ENCODE results near the gene PLVAP. TPM values are rescaled to one million over a fixed set of nuclear protein-coding genes. Genes with fewer than 3 reads are reported as not detected.

Gene PLVAP
- total and polyA plus RNA-seq, 2 experiments from 2014 or later = not detected

DNA sequence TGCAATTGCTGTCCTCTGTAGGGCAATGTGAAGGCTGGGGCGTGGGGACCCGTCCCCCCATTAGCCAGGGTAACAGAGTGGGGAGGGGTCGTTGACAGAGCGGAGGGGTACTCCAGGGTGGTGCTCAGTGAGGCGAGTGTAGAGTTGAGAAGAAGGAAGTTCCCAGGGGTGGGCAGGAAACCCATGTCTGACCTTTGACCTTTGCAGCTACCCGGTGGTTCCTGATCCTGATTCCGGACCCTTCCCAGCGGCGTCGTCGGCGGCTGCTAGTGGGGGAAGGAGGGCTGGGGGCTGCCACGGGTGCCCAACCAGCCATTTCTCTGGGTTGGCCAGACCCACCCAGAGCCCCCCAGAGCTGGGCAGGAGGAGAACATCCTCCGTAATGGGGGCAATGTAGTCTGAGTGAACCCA lies 2.1 kb upstream of the PLVAP start:
- peak overlapping the region; percentile 60; the same call in 1 of the 2 replicates for H3K4me2 ChIP-seq
- no peak overlapping the region; the same call in 2 of the 3 replicates for H3K4me3 Mint-ChIP-seq
- DNase-seq (ENCODE audit: low spot score) = peak; percentile 74
- H3K9me2 ChIP-seq (ENCODE audit: insufficient read depth) = no peaks in the 10 kb centered on the region
- peaks cover 12% of the 10 kb centered on the region for H3K4me1 Mint-ChIP-seq
- H3K4me3 ChIP-seq = no peak overlapping the region
- peaks cover 24% of the 10 kb centered on the region for H3K27me3 Mint-ChIP-seq (ENCODE audit: insufficient read depth, low read depth, poor library complexity)
- peak; percentile 80 for ATAC-seq
- H3F3A ChIP-seq (replicated peaks; ENCODE audit: low read depth) = 0 out of 2 replicates have a peak, but pooled peaks cover 10% of the 10 kb centered on the region
- H2AFZ ChIP-seq = peak overlapping the region; percentile 74
- peaks cover 10% of the 10 kb centered on the region for H3K9me3 Mint-ChIP-seq
- H3K36me3 Mint-ChIP-seq (ENCODE audit: low read depth) = peaks cover 7% of the 10 kb centered on the region; the same call in 2 of the 3 replicates
- TF ChIP-seq STAT1 (IDR thresholded peaks at IDR 0.05; ENCODE audit: unreplicated experiment) (no peak), EZH2 (IDR thresholded peaks at IDR 0.05; ENCODE audit: low read depth, unreplicated experiment) (no peak), EZH2phosphoT487 (IDR thresholded peaks at IDR 0.05; ENCODE audit: unreplicated experiment) (no peak), NANOG (IDR thresholded peaks at IDR 0.05; ENCODE audit: borderline replicate concordance) (no peak), ZNF331 (CRISPR knock-in tag; IDR thresholded peaks at IDR 0.05; ENCODE audit: low read depth) (no peak), POLR2AphosphoS5 (IDR thresholded peaks at IDR 0.05; ENCODE audit: low read depth) (no peak), ZNF114 (CRISPR knock-in tag; IDR thresholded peaks at IDR 0.05) (no peak), CREB1 (CRISPR knock-in tag; IDR thresholded peaks at IDR 0.05; ENCODE audit: low read depth) (no peak), JUNB (IDR thresholded peaks at IDR 0.05; ENCODE audit: unreplicated experiment) (no peak)
- TF ChIP-seq, protein P1, sequence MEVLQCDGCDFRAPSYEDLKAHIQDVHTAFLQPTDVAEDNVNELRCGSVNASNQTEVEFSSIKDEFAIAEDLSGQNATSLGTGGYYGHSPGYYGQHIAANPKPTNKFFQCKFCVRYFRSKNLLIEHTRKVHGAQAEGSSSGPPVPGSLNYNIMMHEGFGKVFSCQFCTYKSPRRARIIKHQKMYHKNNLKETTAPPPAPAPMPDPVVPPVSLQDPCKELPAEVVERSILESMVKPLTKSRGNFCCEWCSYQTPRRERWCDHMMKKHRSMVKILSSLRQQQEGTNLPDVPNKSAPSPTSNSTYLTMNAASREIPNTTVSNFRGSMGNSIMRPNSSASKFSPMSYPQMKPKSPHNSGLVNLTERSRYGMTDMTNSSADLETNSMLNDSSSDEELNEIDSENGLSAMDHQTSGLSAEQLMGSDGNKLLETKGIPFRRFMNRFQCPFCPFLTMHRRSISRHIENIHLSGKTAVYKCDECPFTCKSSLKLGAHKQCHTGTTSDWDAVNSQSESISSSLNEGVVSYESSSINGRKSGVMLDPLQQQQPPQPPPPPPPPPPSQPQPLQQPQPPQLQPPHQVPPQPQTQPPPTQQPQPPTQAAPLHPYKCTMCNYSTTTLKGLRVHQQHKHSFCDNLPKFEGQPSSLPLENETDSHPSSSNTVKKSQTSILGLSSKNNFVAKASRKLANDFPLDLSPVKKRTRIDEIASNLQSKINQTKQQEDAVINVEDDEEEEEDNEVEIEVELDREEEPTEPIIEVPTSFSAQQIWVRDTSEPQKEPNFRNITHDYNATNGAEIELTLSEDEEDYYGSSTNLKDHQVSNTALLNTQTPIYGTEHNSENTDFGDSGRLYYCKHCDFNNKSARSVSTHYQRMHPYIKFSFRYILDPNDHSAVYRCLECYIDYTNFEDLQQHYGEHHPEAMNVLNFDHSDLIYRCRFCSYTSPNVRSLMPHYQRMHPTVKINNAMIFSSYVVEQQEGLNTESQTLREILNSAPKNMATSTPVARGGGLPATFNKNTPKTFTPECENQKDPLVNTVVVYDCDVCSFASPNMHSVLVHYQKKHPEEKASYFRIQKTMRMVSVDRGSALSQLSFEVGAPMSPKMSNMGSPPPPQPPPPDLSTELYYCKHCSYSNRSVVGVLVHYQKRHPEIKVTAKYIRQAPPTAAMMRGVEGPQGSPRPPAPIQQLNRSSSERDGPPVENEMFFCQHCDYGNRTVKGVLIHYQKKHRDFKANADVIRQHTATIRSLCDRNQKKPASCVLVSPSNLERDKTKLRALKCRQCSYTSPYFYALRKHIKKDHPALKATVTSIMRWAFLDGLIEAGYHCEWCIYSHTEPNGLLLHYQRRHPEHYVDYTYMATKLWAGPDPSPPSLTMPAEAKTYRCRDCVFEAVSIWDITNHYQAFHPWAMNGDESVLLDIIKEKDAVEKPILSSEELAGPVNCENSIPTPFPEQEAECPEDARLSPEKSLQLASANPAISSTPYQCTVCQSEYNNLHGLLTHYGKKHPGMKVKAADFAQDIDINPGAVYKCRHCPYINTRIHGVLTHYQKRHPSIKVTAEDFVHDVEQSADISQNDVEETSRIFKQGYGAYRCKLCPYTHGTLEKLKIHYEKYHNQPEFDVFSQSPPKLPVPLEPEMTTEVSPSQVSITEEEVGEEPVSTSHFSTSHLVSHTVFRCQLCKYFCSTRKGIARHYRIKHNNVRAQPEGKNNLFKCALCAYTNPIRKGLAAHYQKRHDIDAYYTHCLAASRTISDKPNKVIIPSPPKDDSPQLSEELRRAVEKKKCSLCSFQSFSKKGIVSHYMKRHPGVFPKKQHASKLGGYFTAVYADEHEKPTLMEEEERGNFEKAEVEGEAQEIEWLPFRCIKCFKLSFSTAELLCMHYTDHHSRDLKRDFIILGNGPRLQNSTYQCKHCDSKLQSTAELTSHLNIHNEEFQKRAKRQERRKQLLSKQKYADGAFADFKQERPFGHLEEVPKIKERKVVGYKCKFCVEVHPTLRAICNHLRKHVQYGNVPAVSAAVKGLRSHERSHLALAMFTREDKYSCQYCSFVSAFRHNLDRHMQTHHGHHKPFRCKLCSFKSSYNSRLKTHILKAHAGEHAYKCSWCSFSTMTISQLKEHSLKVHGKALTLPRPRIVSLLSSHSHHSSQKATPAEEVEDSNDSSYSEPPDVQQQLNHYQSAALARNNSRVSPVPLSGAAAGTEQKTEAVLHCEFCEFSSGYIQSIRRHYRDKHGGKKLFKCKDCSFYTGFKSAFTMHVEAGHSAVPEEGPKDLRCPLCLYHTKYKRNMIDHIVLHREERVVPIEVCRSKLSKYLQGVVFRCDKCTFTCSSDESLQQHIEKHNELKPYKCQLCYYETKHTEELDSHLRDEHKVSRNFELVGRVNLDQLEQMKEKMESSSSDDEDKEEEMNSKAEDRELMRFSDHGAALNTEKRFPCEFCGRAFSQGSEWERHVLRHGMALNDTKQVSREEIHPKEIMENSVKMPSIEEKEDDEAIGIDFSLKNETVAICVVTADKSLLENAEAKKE (CRISPR knock-in tag; IDR thresholded peaks at IDR 0.05) = no peak
- TF ChIP-seq, protein P2, sequence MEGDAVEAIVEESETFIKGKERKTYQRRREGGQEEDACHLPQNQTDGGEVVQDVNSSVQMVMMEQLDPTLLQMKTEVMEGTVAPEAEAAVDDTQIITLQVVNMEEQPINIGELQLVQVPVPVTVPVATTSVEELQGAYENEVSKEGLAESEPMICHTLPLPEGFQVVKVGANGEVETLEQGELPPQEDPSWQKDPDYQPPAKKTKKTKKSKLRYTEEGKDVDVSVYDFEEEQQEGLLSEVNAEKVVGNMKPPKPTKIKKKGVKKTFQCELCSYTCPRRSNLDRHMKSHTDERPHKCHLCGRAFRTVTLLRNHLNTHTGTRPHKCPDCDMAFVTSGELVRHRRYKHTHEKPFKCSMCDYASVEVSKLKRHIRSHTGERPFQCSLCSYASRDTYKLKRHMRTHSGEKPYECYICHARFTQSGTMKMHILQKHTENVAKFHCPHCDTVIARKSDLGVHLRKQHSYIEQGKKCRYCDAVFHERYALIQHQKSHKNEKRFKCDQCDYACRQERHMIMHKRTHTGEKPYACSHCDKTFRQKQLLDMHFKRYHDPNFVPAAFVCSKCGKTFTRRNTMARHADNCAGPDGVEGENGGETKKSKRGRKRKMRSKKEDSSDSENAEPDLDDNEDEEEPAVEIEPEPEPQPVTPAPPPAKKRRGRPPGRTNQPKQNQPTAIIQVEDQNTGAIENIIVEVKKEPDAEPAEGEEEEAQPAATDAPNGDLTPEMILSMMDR (conservative IDR thresholded peaks at IDR 0.05; ENCODE audit: low read depth in 2 of 2) = no peak
- TF ChIP-seq, protein P3, sequence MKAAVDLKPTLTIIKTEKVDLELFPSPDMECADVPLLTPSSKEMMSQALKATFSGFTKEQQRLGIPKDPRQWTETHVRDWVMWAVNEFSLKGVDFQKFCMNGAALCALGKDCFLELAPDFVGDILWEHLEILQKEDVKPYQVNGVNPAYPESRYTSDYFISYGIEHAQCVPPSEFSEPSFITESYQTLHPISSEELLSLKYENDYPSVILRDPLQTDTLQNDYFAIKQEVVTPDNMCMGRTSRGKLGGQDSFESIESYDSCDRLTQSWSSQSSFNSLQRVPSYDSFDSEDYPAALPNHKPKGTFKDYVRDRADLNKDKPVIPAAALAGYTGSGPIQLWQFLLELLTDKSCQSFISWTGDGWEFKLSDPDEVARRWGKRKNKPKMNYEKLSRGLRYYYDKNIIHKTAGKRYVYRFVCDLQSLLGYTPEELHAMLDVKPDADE (IDR thresholded peaks at IDR 0.05) = no peak
- TF ChIP-seq, protein P4, sequence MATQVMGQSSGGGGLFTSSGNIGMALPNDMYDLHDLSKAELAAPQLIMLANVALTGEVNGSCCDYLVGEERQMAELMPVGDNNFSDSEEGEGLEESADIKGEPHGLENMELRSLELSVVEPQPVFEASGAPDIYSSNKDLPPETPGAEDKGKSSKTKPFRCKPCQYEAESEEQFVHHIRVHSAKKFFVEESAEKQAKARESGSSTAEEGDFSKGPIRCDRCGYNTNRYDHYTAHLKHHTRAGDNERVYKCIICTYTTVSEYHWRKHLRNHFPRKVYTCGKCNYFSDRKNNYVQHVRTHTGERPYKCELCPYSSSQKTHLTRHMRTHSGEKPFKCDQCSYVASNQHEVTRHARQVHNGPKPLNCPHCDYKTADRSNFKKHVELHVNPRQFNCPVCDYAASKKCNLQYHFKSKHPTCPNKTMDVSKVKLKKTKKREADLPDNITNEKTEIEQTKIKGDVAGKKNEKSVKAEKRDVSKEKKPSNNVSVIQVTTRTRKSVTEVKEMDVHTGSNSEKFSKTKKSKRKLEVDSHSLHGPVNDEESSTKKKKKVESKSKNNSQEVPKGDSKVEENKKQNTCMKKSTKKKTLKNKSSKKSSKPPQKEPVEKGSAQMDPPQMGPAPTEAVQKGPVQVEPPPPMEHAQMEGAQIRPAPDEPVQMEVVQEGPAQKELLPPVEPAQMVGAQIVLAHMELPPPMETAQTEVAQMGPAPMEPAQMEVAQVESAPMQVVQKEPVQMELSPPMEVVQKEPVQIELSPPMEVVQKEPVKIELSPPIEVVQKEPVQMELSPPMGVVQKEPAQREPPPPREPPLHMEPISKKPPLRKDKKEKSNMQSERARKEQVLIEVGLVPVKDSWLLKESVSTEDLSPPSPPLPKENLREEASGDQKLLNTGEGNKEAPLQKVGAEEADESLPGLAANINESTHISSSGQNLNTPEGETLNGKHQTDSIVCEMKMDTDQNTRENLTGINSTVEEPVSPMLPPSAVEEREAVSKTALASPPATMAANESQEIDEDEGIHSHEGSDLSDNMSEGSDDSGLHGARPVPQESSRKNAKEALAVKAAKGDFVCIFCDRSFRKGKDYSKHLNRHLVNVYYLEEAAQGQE (IDR thresholded peaks at IDR 0.05; ENCODE audit: unreplicated experiment) = no peak
- no peaks in the 10 kb centered on the region for H3K79me2 ChIP-seq (replicated peaks; ENCODE audit: insufficient read depth)
- H3K4me1 ChIP-seq (ENCODE audit: insufficient read depth) = peaks cover 6% of the 10 kb centered on the region; the same call in 1 of the 2 replicates
- no peaks in the 10 kb centered on the region for H3K27me3 ChIP-seq (ENCODE audit: insufficient read depth)
- peak overlapping the region; percentile 60; the same call in 1 of the 2 replicates for H3K27ac Mint-ChIP-seq
- H3K27ac ChIP-seq (ENCODE audit: low read depth) = no peak overlapping the region
- H3K36me3 ChIP-seq (ENCODE audit: insufficient read depth) = no peaks in the 10 kb centered on the region
- no peaks in the 10 kb centered on the region for H4K20me1 ChIP-seq (replicated peaks; ENCODE audit: insufficient read depth)
